NB4 (cell line): Measurements from ENCODE around the gene FCN2.
A peak's percentile ranks its signal among the peaks of the same experiment; 100 is the strongest.

Experiments used
- DNase-seq: peaks from one replicate; pipeline ENCODE4 v3.0.0; 2010; ENCODE audit warnings: low read depth
- H3K4me3 ChIP-seq: one replicate; pipeline ENCODE4 v1.5.1; 2011; ENCODE audit warnings: mild to moderate bottlenecking, low read depth, low read length, moderate library complexity
- MYC ChIP-seq: IDR thresholded peaks from 2 replicates; pipeline ENCODE4 v1.6.1; 2011; ENCODE audit warnings: low read depth, low read length
- POLR2A ChIP-seq: IDR thresholded peaks from 2 replicates; pipeline ENCODE4 v1.6.1; 2011; ENCODE audit warnings: mild to moderate bottlenecking; ENCODE audit not compliant: insufficient read length; ENCODE audit errors: extremely low read depth
- TF ChIP-seq, protein P1 (sequence below): IDR thresholded peaks from one replicate; pipeline ENCODE4 v1.5.1; 2012; ENCODE audit warnings: low read depth, low read length
- TF ChIP-seq, protein P2 (sequence below): IDR thresholded peaks from 2 replicates; pipeline ENCODE4 v1.6.1; 2011; ENCODE audit warnings: low read depth, low read length

Gene FCN2

DNA sequence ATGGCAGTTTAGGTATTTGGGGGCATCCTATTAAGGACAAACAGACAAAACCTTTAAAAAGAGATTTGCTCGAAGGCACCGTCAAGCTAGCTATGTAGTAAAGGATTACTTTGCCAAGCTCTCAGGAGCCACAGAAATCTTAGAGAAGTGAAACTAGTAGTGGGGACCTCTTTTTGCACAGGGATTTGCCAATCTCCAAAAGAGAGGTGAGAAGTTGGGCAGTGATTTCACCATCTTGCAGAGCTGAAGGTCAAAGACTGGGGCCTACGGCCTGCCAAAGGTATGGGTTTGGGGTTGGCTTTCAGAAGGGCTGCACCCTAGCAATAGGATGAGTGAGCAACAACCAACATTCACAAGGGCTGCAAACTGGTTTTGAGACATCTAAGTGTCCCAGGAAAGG is 38.7 kb downstream of the FCN2 start:
- TF ChIP-seq, protein P1, sequence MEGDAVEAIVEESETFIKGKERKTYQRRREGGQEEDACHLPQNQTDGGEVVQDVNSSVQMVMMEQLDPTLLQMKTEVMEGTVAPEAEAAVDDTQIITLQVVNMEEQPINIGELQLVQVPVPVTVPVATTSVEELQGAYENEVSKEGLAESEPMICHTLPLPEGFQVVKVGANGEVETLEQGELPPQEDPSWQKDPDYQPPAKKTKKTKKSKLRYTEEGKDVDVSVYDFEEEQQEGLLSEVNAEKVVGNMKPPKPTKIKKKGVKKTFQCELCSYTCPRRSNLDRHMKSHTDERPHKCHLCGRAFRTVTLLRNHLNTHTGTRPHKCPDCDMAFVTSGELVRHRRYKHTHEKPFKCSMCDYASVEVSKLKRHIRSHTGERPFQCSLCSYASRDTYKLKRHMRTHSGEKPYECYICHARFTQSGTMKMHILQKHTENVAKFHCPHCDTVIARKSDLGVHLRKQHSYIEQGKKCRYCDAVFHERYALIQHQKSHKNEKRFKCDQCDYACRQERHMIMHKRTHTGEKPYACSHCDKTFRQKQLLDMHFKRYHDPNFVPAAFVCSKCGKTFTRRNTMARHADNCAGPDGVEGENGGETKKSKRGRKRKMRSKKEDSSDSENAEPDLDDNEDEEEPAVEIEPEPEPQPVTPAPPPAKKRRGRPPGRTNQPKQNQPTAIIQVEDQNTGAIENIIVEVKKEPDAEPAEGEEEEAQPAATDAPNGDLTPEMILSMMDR, result no peak
- TF ChIP-seq, protein P2, sequence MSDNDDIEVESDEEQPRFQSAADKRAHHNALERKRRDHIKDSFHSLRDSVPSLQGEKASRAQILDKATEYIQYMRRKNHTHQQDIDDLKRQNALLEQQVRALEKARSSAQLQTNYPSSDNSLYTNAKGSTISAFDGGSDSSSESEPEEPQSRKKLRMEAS, result no peak
- TF ChIP-seq MYC, result no peak
- TF ChIP-seq POLR2A, result no peak
- no peak overlapping the region for H3K4me3 ChIP-seq
- DNase-seq, result peak; percentile 51

DNA sequence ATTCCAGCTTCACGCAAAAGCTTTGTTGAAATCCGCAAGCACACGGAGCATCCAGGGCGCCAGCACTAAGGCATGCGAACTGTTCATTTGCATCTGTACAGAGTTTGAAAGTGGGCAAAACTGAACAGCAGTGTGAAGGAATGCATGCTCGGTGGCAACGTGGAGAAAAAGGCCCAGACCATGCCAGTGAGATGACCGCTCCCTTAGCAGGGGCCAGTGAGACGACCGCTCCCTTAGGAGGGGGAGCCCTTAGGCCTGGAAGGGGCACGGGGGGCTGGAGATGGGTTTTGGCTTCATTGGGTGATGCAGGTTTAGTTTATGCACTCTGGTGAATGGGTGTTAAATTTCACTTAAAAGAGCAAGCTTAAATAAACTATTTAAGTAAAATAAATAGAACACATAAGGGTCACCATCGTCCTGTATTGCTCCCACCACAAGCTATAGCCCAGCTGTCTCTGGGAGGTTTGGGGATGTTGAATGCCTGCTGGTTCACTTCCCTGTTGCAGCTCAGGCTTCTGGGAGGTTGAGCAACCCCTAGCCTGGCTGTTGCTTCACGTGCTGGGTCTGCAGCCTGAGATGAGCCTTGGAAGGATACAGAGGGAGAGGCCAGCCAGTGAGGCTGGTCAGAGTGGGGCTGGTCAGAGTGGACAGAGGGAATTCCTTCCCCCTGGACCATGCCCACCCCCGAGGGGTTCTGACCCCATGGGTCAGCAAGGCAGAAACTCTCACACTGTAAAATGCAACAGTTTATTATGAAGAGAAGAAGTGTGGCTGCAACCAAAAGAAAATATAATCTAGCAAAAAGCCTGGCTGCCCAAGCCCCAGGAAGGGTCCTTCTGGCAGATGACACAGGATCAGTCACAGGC is 41.7 kb downstream of the FCN2 start:
- DNase-seq, result peak; percentile 94
- TF ChIP-seq MYC, result peak; percentile 84
- TF ChIP-seq, protein P1, result no peak
- TF ChIP-seq POLR2A, result no peak
- TF ChIP-seq, protein P2, result peak; percentile 74
- no peak overlapping the region for H3K4me3 ChIP-seq

DNA sequence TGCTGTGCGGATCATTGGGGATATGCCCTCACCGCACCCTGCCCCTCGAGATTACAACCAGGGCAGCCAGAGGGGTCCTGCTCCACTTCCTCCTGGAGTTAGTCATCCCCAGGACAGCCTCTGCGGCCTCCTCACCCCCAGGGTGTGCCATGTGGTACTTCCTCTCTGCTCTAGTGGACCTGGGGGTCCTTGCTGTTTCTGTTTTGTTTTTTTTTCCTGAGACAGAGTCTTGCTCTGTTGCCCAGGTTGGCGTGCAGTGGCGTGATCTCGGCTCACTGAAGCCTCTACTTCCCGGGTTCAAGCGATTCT is 42.3 kb downstream of the FCN2 start:
- DNase-seq, result peak; percentile 94
- TF ChIP-seq, protein P1, result no peak
- TF ChIP-seq MYC (peak; percentile 68; the same call in 1 of the 2 replicates), POLR2A (no peak)
- TF ChIP-seq, protein P2, result peak; percentile 80
- H3K4me3 ChIP-seq, result no peak overlapping the region

DNA sequence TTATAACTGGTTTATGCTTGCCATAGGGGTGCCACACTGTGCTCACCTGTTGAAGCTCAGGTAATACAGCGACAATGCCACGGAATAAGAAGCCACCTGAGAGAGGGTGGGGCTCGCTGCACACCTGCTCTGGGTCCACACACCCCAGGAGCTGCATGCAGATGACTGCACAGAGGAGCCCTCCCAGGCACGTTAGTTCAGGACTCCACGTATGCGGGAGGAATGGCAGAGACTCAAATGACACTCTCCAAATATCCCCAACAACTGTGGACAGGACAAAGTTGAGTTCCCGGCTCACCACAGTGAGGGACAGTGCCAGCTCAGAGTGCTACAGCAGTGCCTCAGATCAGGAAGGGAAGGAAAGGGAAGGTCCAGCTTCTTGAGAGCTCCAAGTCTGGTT is 42.9 kb downstream of the FCN2 start:
- no peak for DNase-seq
- TF ChIP-seq, protein P2, result no peak
- no peak for TF ChIP-seq MYC
- no peak for TF ChIP-seq POLR2A
- TF ChIP-seq, protein P1, result no peak
- H3K4me3 ChIP-seq, result no peak overlapping the region

DNA sequence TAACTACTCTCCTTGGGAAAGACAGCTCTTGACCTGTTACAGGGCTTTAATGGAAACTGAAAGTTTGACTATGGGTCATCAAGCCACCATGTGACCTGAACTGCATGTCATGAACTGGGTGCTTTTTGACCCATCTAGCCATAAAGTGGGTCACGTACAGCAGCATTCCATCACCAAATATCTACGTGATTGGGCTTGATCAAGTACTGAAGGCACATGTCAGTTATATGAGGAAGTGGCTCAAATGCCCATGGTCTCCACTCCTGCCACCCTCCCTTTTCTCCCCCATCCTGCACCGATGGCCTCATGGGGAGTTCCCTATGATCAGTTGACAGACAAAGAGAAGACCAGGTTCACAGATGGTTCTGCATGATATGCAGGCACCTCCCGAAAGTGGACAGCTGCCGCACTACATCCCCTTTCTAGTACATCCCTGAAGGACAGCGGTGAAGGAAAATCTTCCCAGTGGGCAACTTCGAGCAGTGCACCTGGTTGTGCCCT is 44.5 kb downstream of the FCN2 start:
- TF ChIP-seq POLR2A, result no peak
- TF ChIP-seq MYC, result peak; percentile 24; the same call in 1 of the 2 replicates
- H3K4me3 ChIP-seq, result no peak overlapping the region
- DNase-seq, result peak; percentile 72

DNA sequence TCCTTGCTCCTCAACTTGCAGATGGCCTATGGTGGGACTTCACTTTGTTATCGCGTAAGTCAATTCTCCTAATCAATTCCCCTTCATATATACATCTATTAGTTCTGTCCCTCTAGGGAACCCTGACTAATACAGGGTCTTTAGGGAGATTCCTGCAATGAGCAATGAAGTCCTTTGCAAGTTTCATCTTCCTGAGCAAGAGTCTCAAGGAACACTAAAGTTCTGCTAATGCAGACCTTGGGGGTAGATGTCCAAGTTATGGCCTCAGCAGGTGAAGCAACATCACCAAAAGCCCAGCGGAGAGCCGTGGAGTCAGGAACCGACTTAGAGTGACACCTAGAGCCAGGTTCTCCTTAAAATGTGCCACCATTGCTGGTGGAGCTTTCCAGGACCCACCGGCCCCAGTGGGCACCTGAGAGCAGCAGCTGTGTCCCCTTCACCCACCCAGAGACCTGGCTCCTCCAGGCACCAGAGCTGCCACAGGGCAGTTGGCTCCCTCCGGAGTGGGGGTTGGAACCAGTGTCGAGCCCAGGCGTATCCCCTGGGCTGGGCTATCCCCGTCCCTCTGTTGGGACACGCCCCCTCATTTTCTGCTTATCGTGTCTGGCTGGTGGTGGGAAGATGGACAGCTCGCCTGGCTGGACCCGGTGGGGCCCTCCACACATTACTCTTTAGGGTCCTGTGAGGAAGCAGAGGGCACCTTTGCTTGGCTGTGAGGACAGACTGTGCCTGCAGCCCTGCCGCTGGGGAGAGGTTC is 48.0 kb downstream of the FCN2 start:
- TF ChIP-seq POLR2A (no peak), MYC (no peak)
- TF ChIP-seq, protein P1, result no peak
- TF ChIP-seq, protein P2, result no peak
- DNase-seq, result no peak
- H3K4me3 ChIP-seq, result no peak overlapping the region
